Hindlimb muscle (tissue), 1 donor: ENCODE results near the gene TSEN54. TPM values are rescaled to one million over a fixed set of nuclear protein-coding genes. Genes with fewer than 3 reads are reported as not detected.

Experiments
- DNase-seq: peaks from one replicate; pipeline ENCODE4 v3.0.0-alpha.2; 2013
- polyA plus RNA-seq: library from polyadenylated mRNA; unstranded; fragments of 120-200 nt; gene quantifications from one replicate; pipeline ENCODE4 v1.2.1, GENCODE V29; 2013; ENCODE audit not compliant: insufficient read length

The TSEN54 gene
- polyA plus RNA-seq, 1 donor = 27.0 TPM

DNA sequence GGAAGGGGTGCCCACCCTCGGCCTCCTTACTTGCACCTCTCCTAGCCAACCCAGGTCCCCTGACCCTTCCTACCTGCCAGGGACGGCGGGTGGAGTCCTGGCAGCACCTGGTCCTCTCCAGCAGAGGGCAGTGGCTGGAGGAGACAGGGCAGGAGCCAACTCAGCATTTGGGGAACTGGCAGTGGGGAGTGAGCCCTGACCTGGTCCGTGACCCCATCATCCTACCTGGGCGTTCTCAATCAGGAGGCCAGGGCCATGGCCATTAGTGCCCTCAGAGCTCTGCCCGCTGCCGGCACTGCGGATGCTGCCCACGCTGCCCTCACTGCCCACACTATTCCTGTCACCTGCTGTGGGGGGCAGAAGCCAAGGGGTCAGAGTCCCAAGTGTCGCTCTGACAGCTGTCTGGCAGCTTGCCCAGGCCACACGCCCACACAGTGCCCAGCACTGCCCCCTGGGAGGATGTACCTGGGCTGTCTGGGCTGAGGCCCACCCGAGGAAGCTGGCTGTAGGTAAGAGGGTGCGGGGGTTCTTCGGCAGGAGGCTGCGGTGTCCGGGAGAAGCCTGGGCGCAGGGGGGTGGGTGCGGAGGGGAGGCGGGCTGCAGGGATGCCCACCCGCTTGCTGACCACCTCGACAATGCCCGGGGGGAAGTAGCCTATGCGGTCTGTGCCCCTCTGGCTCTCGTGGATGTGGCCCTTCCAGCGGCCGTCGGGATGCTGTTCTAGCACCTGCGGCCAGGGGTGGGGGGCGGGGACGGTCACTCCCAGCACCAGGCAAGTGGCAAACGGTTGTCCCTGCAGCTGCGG, 11.8 kb upstream of the TSEN54 start:
- DNase-seq = no peak

DNA sequence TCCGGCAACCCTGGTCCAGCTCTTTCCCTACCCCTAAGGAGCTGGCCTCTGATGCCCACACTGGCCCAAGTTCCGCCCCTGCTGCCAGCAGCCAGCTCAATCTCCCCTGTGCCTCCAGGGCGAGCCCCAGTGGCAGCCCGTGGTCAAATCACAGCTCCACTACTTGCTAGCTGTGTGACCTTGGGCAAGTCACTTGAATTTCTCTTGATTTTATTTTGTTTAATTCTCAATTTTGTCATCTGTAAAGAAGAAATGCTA, 11.2 kb upstream of the TSEN54 start:
- DNase-seq = no peak

DNA sequence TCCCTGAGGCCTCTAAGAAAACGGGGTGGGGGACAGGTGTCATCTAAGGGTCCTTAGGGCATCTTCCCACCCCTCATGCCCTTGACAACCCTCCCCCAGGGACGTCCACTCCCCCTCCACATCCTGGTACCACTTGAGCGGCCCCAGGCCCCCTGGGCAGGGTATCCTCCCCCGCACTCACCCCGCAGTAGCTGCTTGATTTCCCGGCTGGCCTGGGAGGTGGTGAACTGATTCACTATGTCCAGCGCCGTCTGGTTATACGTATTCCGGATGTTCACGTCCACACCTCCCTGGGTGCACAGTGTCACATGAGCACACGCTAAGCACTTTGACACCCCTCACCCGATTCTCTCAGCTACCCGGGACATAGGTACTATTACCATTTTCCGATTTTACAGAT, 10.7 kb upstream of the TSEN54 start:
- no peak for DNase-seq

DNA sequence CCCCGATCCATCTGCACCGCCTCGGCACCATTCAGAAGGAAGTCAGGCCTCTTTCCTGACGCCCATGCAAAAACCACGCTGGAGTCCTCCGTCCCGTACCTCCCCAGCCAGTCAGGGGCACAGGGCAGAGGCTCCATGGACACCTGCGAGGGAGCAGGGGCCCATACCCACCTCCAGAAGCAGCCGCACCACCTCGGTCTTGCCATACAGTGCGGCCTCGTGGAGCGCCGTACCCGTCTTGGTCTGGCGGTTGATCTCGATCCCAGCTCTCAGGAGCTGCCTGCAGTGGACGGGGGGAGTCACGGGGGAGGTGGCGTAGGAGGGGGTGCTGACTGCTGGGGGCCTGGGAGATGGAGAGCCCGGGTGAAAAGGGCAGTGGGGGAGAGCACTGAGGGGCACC, 10.2 kb upstream of the TSEN54 start:
- DNase-seq = no peak

GRCh38 chr17:75506888-75507287, 9.4 kb upstream of the TSEN54 start:
- DNase-seq = no peak

DNA sequence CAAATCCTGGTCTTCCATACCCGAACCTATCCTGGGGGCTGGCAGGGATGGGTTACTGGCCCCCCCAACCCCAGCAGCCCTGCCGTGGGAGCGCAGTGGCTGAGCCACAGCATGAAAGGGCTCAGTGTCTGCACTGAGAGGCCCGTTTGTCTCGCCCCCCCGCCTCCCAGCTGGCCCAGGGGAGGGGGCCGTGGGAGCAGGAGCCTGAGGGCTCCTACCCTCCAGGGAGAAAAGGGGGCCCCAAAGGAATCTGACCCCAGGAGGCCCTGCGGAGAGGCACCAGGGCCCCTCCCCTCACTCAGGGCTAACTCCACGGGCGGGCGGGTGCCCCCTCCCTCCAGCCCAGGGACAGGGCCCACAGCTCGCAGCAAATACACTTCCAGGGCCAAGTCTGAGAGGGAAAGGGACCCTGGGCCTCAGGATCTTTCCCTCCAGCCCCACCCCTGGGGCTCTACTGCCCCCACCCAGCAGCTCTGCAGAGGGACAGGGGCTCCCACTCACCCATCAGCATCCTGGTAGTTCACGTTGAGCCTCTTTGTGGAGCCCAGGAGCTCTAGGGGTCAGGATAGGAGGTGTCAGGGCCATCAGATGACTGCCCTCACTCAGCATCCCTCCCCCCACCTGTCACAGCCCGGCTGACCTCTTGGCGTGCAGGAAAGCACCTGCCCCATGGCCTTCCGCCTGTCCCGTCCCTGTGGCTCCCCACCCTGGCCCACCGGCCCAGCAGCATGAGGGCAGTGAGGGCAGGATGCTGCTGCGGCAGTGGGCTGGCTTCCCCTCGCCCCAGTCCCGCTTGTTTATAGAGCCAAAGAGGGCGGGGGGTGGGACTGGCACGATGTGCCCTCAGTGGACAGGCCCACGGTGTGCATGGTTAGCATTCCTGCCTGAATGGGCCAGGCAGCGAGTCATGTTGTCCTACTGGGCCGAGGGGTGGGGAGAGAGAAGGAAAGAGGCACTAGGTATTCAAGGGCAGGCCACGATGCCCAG, 8.3 kb upstream of the TSEN54 start:
- no peak for DNase-seq

DNA sequence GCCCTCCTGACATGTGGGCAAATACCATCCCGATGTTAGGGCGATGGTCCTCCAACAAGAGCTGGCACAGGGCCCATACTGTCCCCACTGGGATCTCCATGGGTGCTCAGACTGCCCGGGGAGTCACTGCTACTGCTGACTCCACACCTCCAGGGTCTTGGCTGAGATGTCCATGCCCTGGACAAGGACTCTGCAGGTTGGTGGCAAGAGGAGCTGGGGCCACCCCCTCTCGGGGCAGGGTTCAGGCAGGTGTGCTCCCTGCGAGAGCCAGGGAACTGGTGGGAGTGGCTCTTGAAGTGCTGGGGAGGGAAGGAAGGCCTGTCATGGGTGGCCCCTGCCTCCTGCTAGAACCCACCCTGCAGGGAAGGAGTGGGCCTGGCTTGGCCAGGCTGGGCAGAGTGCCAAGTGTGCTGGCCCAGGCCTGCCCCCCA, 7.4 kb upstream of the TSEN54 start:
- no peak for DNase-seq

- DNase-seq = no peak
Measured at GRCh38 chr17:75509528-75510258, 6.6 kb upstream of the TSEN54 start.

- no peak for DNase-seq
Measured at GRCh38 chr17:75511270-75511609, 5.1 kb upstream of the TSEN54 start.

- DNase-seq = no peak
Measured at GRCh38 chr17:75511610-75512575, 4.4 kb upstream of the TSEN54 start.

DNA sequence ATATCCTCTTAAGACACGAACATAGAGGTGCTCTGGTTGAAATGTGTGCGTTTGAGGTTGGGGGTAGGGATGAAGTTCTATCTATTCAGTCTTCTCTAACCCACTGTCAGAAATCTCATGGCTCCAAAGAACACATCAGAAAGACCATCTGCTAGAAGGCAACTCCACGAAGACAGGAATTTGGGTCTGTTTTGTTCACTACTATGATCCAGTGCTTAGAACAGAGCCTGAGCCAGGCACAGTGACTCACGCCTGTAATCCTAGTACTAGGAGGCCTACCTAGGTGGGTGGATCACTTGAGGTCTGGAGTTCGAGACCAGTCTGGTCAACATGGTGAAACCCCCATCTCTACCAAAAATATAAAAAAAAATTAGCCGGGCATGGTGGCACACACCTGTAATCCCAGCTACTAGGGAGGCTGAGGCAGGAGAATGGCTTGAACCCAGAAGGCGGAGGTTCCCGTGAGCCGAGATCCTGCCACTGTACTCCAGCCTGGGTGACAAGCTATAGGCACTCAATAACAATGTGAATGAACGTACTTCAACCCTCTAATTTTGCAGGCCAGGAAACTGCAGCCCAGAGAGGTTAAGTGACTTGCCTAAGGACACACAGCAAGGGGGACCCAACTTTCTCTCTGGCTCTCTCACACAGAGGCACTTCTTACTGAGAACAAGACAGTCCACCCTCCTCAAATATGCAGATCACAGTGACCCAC, 3.2 kb upstream of the TSEN54 start:
- DNase-seq = no peak

GRCh38 chr17:75513641-75514000, 2.7 kb upstream of the TSEN54 start:
- DNase-seq = no peak

GRCh38 chr17:75514299-75514918, 1.9 kb upstream of the TSEN54 start:
- no peak for DNase-seq

GRCh38 chr17:75514919-75515495, 1.3 kb upstream of the TSEN54 start:
- no peak for DNase-seq

GRCh38 chr17:75515496-75516254, 653 bp upstream of the TSEN54 start, which contains the start of gene CASKIN2:
Gene CASKIN2, minus strand, starts transcription at chr17:75515537. Its CDS starts 1,733 bp downstream, at chr17:75513804.
- DNase-seq = peak; percentile 94

DNA sequence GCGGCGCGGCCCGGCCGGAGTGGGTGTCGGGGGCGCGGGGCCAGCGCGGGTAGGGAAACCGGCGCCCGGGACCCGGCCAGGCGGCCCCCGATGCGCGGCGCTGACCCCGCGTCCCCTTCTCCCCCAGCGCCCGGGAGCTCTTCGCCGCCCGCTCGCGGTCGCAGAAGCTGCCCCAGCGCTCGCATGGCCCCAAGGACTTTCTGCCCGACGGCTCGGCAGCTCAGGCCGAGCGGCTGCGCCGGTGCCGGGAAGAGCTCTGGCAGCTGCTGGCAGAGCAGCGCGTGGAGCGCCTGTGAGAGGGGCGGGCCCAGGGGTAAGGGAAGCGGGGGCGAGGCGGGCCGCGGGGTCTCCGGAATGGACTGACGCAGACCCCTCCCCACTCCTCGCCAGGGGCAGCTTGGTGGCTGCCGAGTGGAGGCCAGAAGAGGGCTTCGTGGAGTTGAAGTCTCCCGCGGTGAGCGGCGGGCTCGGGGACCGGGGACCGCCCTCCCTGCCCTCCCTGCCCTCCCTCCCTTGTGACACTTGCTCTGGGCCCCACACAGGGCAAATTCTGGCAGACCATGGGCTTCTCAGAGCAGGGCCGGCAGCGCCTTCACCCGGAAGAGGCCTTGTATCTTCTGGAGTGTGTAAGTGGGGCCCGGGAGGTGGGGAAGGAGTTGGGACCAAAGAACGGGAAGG, 430 bp downstream of the TSEN54 start:
- no peak for DNase-seq

DNA sequence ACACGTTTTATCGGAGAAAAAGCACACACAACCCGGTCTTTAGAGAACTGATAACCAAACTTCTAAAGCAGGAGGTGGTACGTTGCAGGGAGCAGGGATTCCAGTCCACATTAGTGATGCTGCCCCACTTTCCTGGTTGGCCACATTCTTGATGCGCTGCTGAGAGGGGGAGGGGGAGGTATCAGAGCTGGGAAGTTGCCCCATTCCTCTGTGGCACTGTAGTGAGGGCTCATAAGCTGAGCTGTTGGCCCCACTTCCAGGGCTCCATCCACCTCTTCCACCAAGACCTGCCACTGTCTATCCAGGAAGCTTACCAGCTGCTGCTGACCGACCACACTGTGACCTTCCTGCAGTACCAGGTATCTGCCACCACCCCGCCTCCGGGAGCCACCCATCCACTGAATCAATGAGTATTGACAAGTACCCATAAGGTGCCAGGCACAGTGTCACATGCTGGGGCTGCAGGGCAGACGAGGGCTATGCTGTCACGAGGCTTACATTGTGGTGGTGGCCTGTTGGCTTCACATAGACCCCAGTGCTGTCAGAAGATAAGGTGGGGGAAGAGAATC, 1.1 kb downstream of the TSEN54 start:
- DNase-seq = no peak

DNA sequence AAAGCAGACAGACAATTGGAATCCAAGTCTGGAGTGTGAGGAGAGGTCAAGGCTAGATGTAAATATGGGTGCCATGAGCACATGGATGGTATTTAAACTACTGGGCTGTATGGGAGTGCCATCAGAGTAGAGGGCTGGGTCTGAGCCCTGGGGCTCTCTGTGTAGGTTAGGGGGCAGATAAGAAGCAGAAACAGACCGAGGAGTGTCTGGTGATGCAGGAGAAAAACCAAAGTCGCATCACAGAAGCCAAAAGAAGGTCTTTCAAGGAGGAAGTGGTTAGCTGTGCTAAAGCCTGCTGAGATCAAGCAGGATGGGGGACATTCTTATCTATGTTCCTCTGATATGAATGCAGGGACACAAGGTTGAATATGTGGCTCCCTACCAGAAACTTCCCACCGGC, 1.9 kb downstream of the TSEN54 start:
- DNase-seq = no peak
